Measurements from ENCODE around the gene UTP25.
"Not testable (repeated sequence)": the region's sequence is repeated elsewhere in the genome, so short reads cannot be mapped to it uniquely, and the experiment has no call there.

Gene UTP25

DNA sequence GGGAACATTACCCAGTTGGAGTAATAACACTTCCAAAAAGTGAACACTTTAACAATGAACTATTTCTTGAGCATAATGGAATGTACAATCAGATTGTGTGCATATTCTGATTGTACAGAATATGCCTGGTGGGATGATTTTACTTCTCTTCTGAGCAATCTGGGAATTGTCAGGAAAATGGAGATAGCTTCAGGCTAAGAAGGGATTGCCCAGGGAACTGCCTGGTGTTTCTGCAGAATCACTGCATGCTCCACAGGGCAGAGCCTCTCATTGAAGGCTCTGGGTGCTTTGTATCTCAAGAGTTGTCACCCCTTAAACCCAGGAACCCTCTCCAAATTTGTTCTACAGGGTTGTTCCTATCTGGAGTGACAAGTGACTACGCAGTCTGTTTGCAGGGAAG, 51.2 kb downstream of the UTP25 start:
- Histone ChIP-seq H3K9ac (ENCODE audit: low read depth, low read length) (no peak overlapping the region), H3K27ac (ENCODE audit: low read length) (no peak overlapping the region), H3K4me1 (ENCODE audit: insufficient read depth, low read length) (peaks cover 3% of the 10 kb centered on the region)

DNA sequence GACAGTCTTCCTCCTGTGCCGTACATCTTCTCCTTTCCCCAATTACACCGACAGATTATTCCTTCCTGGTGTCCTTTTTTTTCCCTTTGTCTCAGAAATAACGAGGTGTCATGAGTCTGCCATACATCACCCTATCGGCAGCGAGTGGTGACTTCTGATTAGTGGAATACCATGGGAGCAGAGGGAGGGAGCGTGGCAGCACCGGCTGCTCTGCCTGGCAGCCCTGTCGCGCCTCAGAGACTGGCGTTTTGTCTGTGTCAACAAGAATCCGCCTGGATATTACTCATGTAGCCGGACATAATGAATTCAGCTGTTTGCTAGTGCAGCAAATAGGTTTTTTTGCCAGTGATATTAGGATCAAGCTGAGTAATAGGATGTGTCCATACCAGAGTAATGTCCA, 51.8 kb downstream of the UTP25 start:
- Histone ChIP-seq H3K36me3 (ENCODE audit: insufficient read depth, low read depth, low read length) (no peaks in the 10 kb centered on the region), H3K27ac (ENCODE audit: low read length) (no peak overlapping the region), H3K4me1 (ENCODE audit: insufficient read depth, low read length) (peaks cover 8% of the 10 kb centered on the region), H3K9ac (ENCODE audit: low read depth, low read length) (no peak overlapping the region), H3K9me3 (ENCODE audit: insufficient read depth, low read depth, low read length) (no peaks in the 10 kb centered on the region), H3K27me3 (ENCODE audit: insufficient read depth, low read length) (no peaks in the 10 kb centered on the region), H3K4me3 (ENCODE audit: low read length) (no peak overlapping the region)

More for the DNA sequence above, 51.2 kb downstream of the UTP25 start:
- H3K27me3 ChIP-seq (ENCODE audit: insufficient read depth, low read length), result no peaks in the 10 kb centered on the region
- H3K36me3 ChIP-seq (ENCODE audit: insufficient read depth, low read depth, low read length), result no peaks in the 10 kb centered on the region
- H3K4me3 ChIP-seq (ENCODE audit: low read length), result no peak overlapping the region
- H3K9me3 ChIP-seq (ENCODE audit: insufficient read depth, low read depth, low read length), result no peaks in the 10 kb centered on the region

DNA sequence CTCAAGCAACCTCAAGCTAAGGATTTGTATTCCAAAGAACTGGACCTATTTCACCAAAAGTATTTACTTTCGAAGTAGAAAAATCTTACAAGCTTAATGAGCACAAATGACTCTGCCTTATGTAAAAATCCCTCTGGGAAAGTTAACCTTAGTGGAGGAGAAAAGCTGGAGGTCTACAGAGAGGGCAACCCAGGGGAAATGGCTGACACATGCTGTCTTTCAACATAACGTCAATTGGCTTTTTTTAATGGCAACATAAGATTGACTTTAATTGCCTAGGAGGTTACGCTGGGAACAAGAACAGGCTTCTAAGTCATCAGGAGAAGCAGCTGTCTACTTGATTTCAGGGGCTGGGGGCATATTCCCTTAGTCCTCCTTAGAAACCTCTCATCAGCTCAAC, 52.3 kb downstream of the UTP25 start:
- H3K9me3 ChIP-seq (ENCODE audit: insufficient read depth, low read depth, low read length), result no peaks in the 10 kb centered on the region
- H3K27ac ChIP-seq (ENCODE audit: low read length), result no peak overlapping the region
- H3K4me1 ChIP-seq (ENCODE audit: insufficient read depth, low read length), result peaks cover 8% of the 10 kb centered on the region
- no peak overlapping the region for H3K4me3 ChIP-seq (ENCODE audit: low read length)
- no peaks in the 10 kb centered on the region for H3K36me3 ChIP-seq (ENCODE audit: insufficient read depth, low read depth, low read length)
- H3K27me3 ChIP-seq (ENCODE audit: insufficient read depth, low read length), result no peaks in the 10 kb centered on the region
- no peak overlapping the region for H3K9ac ChIP-seq (ENCODE audit: low read depth, low read length)

DNA sequence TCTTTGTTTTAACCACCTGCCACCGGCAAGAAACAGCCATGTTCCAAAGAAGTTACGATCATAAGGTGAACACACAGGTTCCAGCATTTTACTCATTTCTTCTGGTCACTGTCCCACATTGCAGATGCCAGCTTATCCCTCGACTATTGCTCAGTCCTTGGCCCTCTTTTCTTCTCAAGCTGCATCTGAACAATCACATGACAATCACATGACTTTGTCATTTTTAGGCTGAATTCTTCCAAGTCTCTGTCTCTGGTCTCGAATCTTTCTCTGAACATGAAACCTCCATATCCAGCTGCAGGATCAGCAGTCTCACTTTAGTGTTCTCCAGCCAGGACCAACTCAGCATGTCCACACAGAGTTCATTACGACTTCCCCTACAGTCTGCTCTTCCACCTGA, 53.8 kb downstream of the UTP25 start:
- Histone ChIP-seq H3K27me3 (ENCODE audit: insufficient read depth, low read length) (no peaks in the 10 kb centered on the region), H3K27ac (ENCODE audit: low read length) (no peak overlapping the region), H3K36me3 (ENCODE audit: insufficient read depth, low read depth, low read length) (no peaks in the 10 kb centered on the region), H3K9me3 (ENCODE audit: insufficient read depth, low read depth, low read length) (no peaks in the 10 kb centered on the region), H3K9ac (ENCODE audit: low read depth, low read length) (no peak overlapping the region), H3K4me1 (ENCODE audit: insufficient read depth, low read length) (peaks cover 12% of the 10 kb centered on the region), H3K4me3 (ENCODE audit: low read length) (no peak overlapping the region)

DNA sequence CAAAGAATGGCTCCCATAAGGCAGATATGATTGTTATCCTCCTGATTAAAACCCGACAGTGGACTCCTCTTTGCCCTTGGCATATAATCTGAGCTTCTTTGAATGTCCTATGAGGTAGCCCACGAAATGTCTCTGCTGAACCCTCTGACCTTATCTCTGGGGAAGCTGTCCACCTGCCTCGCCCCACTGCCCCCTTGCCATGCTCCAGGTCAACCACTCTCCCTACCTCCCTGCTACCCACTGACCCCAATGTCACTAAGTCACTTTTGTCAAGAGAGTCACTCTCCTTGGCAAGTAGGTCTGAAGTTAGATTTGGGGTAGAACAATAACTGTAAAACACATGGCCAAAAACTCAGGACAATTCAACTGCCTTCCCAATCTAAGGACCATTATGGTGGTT, 54.5 kb downstream of the UTP25 start:
- Histone ChIP-seq H3K27me3 (ENCODE audit: insufficient read depth, low read length) (no peaks in the 10 kb centered on the region), H3K9me3 (ENCODE audit: insufficient read depth, low read depth, low read length) (no peaks in the 10 kb centered on the region), H3K4me1 (ENCODE audit: insufficient read depth, low read length) (peaks cover 12% of the 10 kb centered on the region), H3K4me3 (ENCODE audit: low read length) (no peak overlapping the region), H3K9ac (ENCODE audit: low read depth, low read length) (no peak overlapping the region), H3K36me3 (ENCODE audit: insufficient read depth, low read depth, low read length) (no peaks in the 10 kb centered on the region), H3K27ac (ENCODE audit: low read length) (no peak overlapping the region)

DNA sequence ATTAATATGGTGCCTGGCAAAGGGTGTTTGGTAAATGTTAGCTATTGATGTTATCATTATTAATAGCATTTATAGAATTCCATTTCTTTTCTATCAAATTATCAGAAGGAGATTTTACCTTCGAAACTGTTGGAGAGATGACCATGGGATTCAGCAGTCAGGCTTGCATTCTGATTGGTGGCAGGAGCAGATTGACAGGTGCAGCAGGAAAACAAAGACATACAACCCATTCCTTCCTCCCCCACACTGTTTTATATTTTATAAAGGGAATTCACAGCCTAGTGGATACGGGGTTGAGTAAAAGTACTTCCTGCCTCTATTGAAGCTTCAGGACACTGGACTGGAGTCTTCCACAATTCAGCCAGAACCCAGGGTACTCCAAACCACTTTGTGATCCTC, 55.2 kb downstream of the UTP25 start:
- Histone ChIP-seq H3K36me3 (ENCODE audit: insufficient read depth, low read depth, low read length) (no peaks in the 10 kb centered on the region), H3K27ac (ENCODE audit: low read length) (no peak overlapping the region), H3K9me3 (ENCODE audit: insufficient read depth, low read depth, low read length) (no peaks in the 10 kb centered on the region), H3K27me3 (ENCODE audit: insufficient read depth, low read length) (no peaks in the 10 kb centered on the region), H3K9ac (ENCODE audit: low read depth, low read length) (no peak overlapping the region), H3K4me1 (ENCODE audit: insufficient read depth, low read length) (peaks cover 12% of the 10 kb centered on the region), H3K4me3 (ENCODE audit: low read length) (no peak overlapping the region)

DNA sequence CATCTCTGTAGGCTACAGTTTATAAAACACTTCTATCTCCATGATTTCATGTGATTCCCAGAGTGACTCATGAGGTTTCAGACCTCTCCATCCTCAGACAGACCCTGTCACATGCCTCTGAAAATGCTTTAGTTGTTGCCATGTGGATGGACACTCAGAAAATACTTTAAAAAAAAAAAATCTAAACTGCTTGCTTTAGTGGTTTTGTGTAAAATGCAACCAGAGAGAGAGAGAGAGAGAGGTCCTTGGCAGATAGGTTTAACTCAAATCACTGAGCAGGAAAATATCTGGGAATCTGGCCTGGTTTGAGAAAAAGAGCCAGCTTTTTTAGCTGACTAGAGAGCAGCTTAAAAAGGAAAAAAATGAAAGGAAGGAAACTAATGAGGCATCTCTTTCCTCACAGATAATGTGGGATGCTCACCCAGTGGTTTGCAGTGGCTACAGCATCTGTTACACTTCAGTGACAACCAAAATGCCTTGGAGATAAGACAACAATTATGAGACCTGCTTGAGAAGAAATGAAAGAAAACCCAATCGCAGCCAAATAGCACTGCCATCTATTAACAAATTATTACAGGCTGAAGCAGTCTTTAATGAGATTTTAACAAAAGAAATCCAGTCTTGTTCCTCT, 55.7 kb downstream of the UTP25 start:
- peaks cover 12% of the 10 kb centered on the region for H3K4me1 ChIP-seq (ENCODE audit: insufficient read depth, low read length)
- no peaks in the 10 kb centered on the region for H3K27me3 ChIP-seq (ENCODE audit: insufficient read depth, low read length)
- no peak overlapping the region for H3K4me3 ChIP-seq (ENCODE audit: low read length)
- no peaks in the 10 kb centered on the region for H3K9me3 ChIP-seq (ENCODE audit: insufficient read depth, low read depth, low read length)
- no peak overlapping the region for H3K27ac ChIP-seq (ENCODE audit: low read length)
- H3K9ac ChIP-seq (ENCODE audit: low read depth, low read length), result no peak overlapping the region
- H3K36me3 ChIP-seq (ENCODE audit: insufficient read depth, low read depth, low read length), result no peaks in the 10 kb centered on the region

DNA sequence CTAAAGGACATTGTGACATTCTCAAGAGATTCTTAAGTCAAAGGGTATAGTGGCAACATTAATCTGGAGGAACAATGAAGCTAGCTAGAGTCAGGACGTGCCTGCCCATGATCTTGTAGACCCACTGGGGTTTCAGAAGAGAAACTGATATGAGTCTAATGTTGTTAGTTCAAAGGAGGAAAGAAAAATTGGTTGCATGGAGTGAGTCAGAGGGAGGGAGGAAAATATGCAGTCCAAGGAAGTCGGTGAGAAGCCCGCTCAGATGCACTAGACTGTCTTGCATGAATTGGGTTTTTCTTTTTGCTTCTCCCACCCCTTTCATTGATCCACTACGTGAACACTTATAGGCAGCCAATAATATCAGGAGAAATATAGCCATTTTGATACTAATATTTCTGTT, 56.5 kb downstream of the UTP25 start:
- Histone ChIP-seq H3K27ac (ENCODE audit: low read length) (no peak overlapping the region), H3K4me3 (ENCODE audit: low read length) (no peak overlapping the region), H3K9ac (ENCODE audit: low read depth, low read length) (no peak overlapping the region)

DNA sequence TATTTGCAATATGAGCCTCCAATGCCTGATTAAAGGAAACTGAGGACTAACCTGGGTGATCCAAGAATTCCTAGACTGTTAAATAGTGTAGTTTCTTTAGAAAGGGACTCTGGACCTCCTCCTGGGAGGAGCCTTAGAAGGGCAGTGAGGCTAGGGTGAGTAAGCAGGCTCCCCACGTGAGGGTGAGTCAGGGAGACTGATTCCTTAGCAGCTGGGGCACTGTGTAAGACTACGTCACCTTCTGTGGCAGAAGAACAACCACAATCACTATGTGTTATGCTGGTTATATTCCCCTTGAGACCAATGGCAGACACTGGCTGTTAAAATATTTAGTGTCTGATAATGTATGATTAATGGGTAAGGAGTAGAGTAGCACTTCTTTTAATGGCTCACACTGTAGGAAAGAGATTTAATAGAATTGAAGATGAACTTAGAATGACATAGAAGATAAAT, 56.9 kb downstream of the UTP25 start:
- no peak overlapping the region for H3K4me3 ChIP-seq (ENCODE audit: low read length)
- H3K27ac ChIP-seq (ENCODE audit: low read length), result no peak overlapping the region
- peaks cover 12% of the 10 kb centered on the region for H3K4me1 ChIP-seq (ENCODE audit: insufficient read depth, low read length)
- no peak overlapping the region for H3K9ac ChIP-seq (ENCODE audit: low read depth, low read length)
- H3K36me3 ChIP-seq (ENCODE audit: insufficient read depth, low read depth, low read length), result no peaks in the 10 kb centered on the region
- H3K9me3 ChIP-seq (ENCODE audit: insufficient read depth, low read depth, low read length), result no peaks in the 10 kb centered on the region
- H3K27me3 ChIP-seq (ENCODE audit: insufficient read depth, low read length), result no peaks in the 10 kb centered on the region

More for the DNA sequence above, 56.5 kb downstream of the UTP25 start:
- no peaks in the 10 kb centered on the region for H3K9me3 ChIP-seq (ENCODE audit: insufficient read depth, low read depth, low read length)
- peaks cover 12% of the 10 kb centered on the region for H3K4me1 ChIP-seq (ENCODE audit: insufficient read depth, low read length)
- no peaks in the 10 kb centered on the region for H3K27me3 ChIP-seq (ENCODE audit: insufficient read depth, low read length)
- H3K36me3 ChIP-seq (ENCODE audit: insufficient read depth, low read depth, low read length), result no peaks in the 10 kb centered on the region

DNA sequence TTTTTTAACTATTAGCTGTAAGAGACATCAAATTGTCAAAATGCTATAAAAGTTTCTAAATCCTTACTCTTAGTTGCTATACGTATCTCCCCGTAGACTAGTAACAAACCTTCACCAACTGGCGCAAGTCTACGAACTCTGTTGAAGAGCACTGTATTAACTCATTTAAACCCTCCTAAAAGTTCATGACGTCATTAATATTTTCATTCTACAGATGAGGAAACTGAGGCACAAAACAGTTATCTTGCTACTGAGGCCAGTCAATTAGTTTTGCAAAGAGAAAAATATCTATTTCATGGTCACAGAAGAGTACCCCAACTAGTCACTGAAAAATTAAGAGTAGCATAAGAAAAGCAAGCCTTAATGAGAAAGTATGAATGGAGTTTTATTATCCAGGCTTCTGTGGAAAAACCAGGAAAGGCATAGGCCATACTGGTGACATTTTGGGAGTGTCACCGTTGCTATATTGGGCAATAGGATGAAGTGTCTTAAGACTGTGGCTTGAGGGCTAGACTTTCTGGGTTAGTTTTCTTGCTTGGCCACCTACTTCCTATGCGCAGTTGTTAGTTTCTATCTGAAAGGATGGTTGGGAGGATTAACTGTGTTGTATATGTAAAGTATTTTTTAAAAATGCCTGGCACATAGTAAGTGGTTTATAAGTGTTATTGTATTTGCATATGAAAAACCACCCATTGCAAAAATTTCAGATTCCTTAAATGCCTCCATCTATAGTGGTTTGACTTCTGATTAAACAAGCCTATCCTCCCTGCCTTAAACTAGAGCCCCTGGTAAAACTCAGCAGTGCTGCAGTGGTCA, 57.8 kb downstream of the UTP25 start:
- Histone ChIP-seq H3K9me3 (ENCODE audit: insufficient read depth, low read depth, low read length) (no peaks in the 10 kb centered on the region), H3K27ac (ENCODE audit: low read length) (no peak overlapping the region), H3K4me1 (ENCODE audit: insufficient read depth, low read length) (peaks cover 12% of the 10 kb centered on the region), H3K9ac (ENCODE audit: low read depth, low read length) (no peak overlapping the region), H3K27me3 (ENCODE audit: insufficient read depth, low read length) (no peaks in the 10 kb centered on the region), H3K4me3 (ENCODE audit: low read length) (no peak overlapping the region), H3K36me3 (ENCODE audit: insufficient read depth, low read depth, low read length) (no peaks in the 10 kb centered on the region)

DNA sequence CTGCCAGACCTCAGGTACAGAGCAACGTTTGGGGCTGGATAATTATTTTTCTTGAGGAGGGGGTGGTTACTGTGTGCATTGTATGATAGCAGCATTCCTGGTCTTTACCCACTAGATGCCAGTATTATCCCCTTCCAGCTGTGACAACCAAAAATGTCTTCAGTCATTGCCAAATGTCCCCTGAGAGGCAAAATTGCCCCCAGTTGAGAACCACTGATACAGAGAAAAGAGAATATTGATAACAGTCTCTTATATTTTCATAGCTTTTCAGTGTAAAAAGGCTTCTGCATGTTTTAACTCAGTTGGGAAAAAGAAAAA, 58.4 kb downstream of the UTP25 start:
- H3K9ac ChIP-seq (ENCODE audit: low read depth, low read length), result no peak overlapping the region
- peaks cover 12% of the 10 kb centered on the region for H3K4me1 ChIP-seq (ENCODE audit: insufficient read depth, low read length)
- no peaks in the 10 kb centered on the region for H3K27me3 ChIP-seq (ENCODE audit: insufficient read depth, low read length)
- no peak overlapping the region for H3K4me3 ChIP-seq (ENCODE audit: low read length)
- no peaks in the 10 kb centered on the region for H3K36me3 ChIP-seq (ENCODE audit: insufficient read depth, low read depth, low read length)
- no peaks in the 10 kb centered on the region for H3K9me3 ChIP-seq (ENCODE audit: insufficient read depth, low read depth, low read length)
- H3K27ac ChIP-seq (ENCODE audit: low read length), result no peak overlapping the region

DNA sequence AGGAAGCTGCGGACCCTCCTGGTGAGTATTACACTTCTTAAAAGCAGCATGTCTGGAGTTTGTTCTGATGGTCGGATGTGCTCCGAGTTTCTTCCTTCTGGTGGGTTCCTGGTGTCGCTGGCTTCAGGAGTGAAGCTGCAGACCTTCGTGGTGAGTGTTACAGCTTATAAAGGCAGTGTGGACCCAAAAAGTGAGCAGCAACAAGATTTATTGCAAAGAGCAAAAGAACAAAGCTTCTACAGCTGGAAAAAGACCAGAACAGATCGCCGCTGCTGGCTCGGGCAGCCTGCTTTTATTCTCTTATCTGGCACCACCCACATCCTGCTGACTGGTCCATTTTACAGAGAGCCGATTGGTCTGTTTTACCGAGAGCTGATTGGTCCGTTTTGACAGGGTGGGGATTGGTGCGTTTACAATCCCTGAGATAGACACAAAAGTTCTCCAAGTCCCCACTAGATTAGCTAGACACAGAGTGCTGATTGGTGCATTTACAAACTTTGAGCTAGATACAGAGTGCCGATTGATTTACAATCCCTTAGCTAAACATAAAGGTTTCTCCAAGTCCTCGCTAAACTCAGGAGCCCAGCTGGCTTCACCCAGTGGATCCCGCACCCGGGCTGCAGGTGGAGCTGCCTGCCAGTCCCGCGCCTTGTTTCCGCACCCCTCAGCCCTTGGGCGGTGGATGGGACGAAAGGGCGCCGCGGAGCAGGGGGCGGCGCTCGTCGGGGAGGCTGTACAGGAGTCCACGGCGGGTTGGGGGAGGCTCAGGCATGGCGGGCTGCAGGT, 60.7 kb downstream of the UTP25 start:
- not testable (repeated sequence) for H3K9me3 ChIP-seq (ENCODE audit: insufficient read depth, low read depth, low read length); H3K27ac ChIP-seq (ENCODE audit: low read length); H3K9ac ChIP-seq (ENCODE audit: low read depth, low read length); H3K27me3 ChIP-seq (ENCODE audit: insufficient read depth, low read length); H3K36me3 ChIP-seq (ENCODE audit: insufficient read depth, low read depth, low read length); H3K4me3 ChIP-seq (ENCODE audit: low read length)
- H3K4me1 ChIP-seq (ENCODE audit: insufficient read depth, low read length), result peaks cover 12% of the 10 kb centered on the region
